ENCODE results near the gene LRRC74A.

Gene LRRC74A

GRCh38 chr14:76866456-76866855 lies 40.2 kb downstream of the LRRC74A start:
- H3K4me3 ChIP-seq (replicated peaks; ENCODE audit: low read depth, low read length): no peak overlapping the region
- no peaks in the 10 kb centered on the region for H3K36me3 ChIP-seq (ENCODE audit: control insufficient read depth, insufficient read depth, low read length)
- H3K27me3 ChIP-seq (replicated peaks; ENCODE audit: control insufficient read depth, insufficient read depth, low read length): peaks cover 2% of the 10 kb centered on the region
- no peak for TF ChIP-seq CTCF (IDR thresholded peaks at IDR 0.05; ENCODE audit: insufficient read depth, low read length, poor library complexity, severe bottlenecking)
- DNase-seq (ENCODE audit: extremely low read depth, insufficient read length): no peak

GRCh38 chr14:76867516-76868453 lies 41.6 kb downstream of the LRRC74A start:
- Histone ChIP-seq H3K36me3 (ENCODE audit: control insufficient read depth, insufficient read depth, low read length) (no peaks in the 10 kb centered on the region), H3K4me3 (replicated peaks; ENCODE audit: low read depth, low read length) (no peak overlapping the region), H3K27me3 (replicated peaks; ENCODE audit: control insufficient read depth, insufficient read depth, low read length) (peaks cover 2% of the 10 kb centered on the region)
- DNase-seq (ENCODE audit: extremely low read depth, insufficient read length): peak; percentile 39
- no peak for TF ChIP-seq CTCF (IDR thresholded peaks at IDR 0.05; ENCODE audit: insufficient read depth, low read length, poor library complexity, severe bottlenecking)

GRCh38 chr14:76868454-76869170 lies 42.4 kb downstream of the LRRC74A start:
- Histone ChIP-seq H3K4me3 (replicated peaks; ENCODE audit: low read depth, low read length) (no peak overlapping the region), H3K36me3 (ENCODE audit: control insufficient read depth, insufficient read depth, low read length) (no peaks in the 10 kb centered on the region), H3K27me3 (replicated peaks; ENCODE audit: control insufficient read depth, insufficient read depth, low read length) (peaks cover 2% of the 10 kb centered on the region)
- no peak for TF ChIP-seq CTCF (IDR thresholded peaks at IDR 0.05; ENCODE audit: insufficient read depth, low read length, poor library complexity, severe bottlenecking)
- DNase-seq (ENCODE audit: extremely low read depth, insufficient read length): no peak

GRCh38 chr14:76870166-76870565 lies 44.0 kb downstream of the LRRC74A start:
- TF ChIP-seq CTCF (IDR thresholded peaks at IDR 0.05; ENCODE audit: insufficient read depth, low read length, poor library complexity, severe bottlenecking): peak; percentile 39
- peaks cover 2% of the 10 kb centered on the region for H3K27me3 ChIP-seq (replicated peaks; ENCODE audit: control insufficient read depth, insufficient read depth, low read length)
- no peaks in the 10 kb centered on the region for H3K36me3 ChIP-seq (ENCODE audit: control insufficient read depth, insufficient read depth, low read length)
- no peak for DNase-seq (ENCODE audit: extremely low read depth, insufficient read length)
- no peak overlapping the region for H3K4me3 ChIP-seq (replicated peaks; ENCODE audit: low read depth, low read length)

GRCh38 chr14:76872796-76873432 lies 46.7 kb downstream of the LRRC74A start:
- H3K4me3 ChIP-seq (replicated peaks; ENCODE audit: low read depth, low read length): no peak overlapping the region
- no peaks in the 10 kb centered on the region for H3K36me3 ChIP-seq (ENCODE audit: control insufficient read depth, insufficient read depth, low read length)
- DNase-seq (ENCODE audit: extremely low read depth, insufficient read length): no peak
- peaks cover 2% of the 10 kb centered on the region for H3K27me3 ChIP-seq (replicated peaks; ENCODE audit: control insufficient read depth, insufficient read depth, low read length)
- TF ChIP-seq CTCF (IDR thresholded peaks at IDR 0.05; ENCODE audit: insufficient read depth, low read length, poor library complexity, severe bottlenecking): peak; percentile 86

Measured in GM06990 (cell line).